IPS-18c (cell line): Measurements from ENCODE around the gene CD7.

Experiments used
- H3K4me3 ChIP-seq: 2 replicates; pipeline ENCODE4 v1.7.0; 2013; ENCODE audit warnings: low read depth, mild to moderate bottlenecking, low read length, moderate library complexity; ENCODE audit not compliant: insufficient read depth
- H3K9me3 ChIP-seq: one replicate; pipeline ENCODE4 v1.6.1; 2013; ENCODE audit warnings: mild to moderate bottlenecking, low read length, moderate library complexity; ENCODE audit not compliant: control insufficient read depth, insufficient read depth

Gene CD7

GRCh38 chr17:82278786-82279391 lies 38.5 kb downstream of the CD7 start:
- Histone ChIP-seq H3K4me3 (no peak overlapping the region), H3K9me3 (no peaks in the 10 kb centered on the region)

- Histone ChIP-seq H3K4me3 (no peak overlapping the region), H3K9me3 (no peaks in the 10 kb centered on the region)
Observed at GRCh38 chr17:82278308-82278707, 39.1 kb downstream of the CD7 start.

- H3K4me3 ChIP-seq = no peak overlapping the region
- no peaks in the 10 kb centered on the region for H3K9me3 ChIP-seq
Observed at GRCh38 chr17:82277851-82278250, 39.6 kb downstream of the CD7 start.

- no peak overlapping the region for H3K4me3 ChIP-seq
Observed at GRCh38 chr17:82276938-82277337, 40.5 kb downstream of the CD7 start.

GRCh38 chr17:82275326-82275725 lies 42.1 kb downstream of the CD7 start:
- no peak overlapping the region for H3K4me3 ChIP-seq

More at GRCh38 chr17:82276938-82277337, 40.5 kb downstream of the CD7 start:
- no peaks in the 10 kb centered on the region for H3K9me3 ChIP-seq

GRCh38 chr17:82274134-82275020 lies 43.0 kb downstream of the CD7 start:
- Histone ChIP-seq H3K4me3 (peak overlapping the region; percentile 75), H3K9me3 (no peaks in the 10 kb centered on the region)

More at GRCh38 chr17:82275326-82275725, 42.1 kb downstream of the CD7 start:
- no peaks in the 10 kb centered on the region for H3K9me3 ChIP-seq

- Histone ChIP-seq H3K9me3 (no peaks in the 10 kb centered on the region), H3K4me3 (peak within 1 kb of the TSS; percentile 75)
Observed at GRCh38 chr17:82273327-82274133, 43.9 kb downstream of the CD7 start, which contains the start of gene CSNK1D. TSS of gene CSNK1D (minus strand) at chr17:82273700. CDS start at chr17:82273381, 319 bp downstream.

- Histone ChIP-seq H3K9me3 (no peaks in the 10 kb centered on the region), H3K4me3 (peak overlapping the region; percentile 75)
Observed at GRCh38 chr17:82272495-82273326, 44.7 kb downstream of the CD7 start.

- no peaks in the 10 kb centered on the region for H3K9me3 ChIP-seq
- peak overlapping the region; percentile 75; the same call in 1 of the 2 replicates for H3K4me3 ChIP-seq
Observed at GRCh38 chr17:82271401-82271800, 46.0 kb downstream of the CD7 start.

GRCh38 chr17:82270651-82271050 lies 46.8 kb downstream of the CD7 start:
- no peak overlapping the region for H3K4me3 ChIP-seq
- H3K9me3 ChIP-seq = no peaks in the 10 kb centered on the region

GRCh38 chr17:82269882-82270500 lies 47.4 kb downstream of the CD7 start:
- Histone ChIP-seq H3K9me3 (no peaks in the 10 kb centered on the region), H3K4me3 (no peak overlapping the region)

GRCh38 chr17:82269138-82269881 lies 48.1 kb downstream of the CD7 start:
- Histone ChIP-seq H3K9me3 (no peaks in the 10 kb centered on the region), H3K4me3 (no peak overlapping the region)

- Histone ChIP-seq H3K9me3 (no peaks in the 10 kb centered on the region), H3K4me3 (no peak overlapping the region)
Observed at GRCh38 chr17:82267575-82268379, 49.6 kb downstream of the CD7 start.

GRCh38 chr17:82266142-82266541 lies 51.3 kb downstream of the CD7 start:
- H3K4me3 ChIP-seq = no peak overlapping the region
- no peaks in the 10 kb centered on the region for H3K9me3 ChIP-seq
